IPS-15b (cell line): ENCODE results near the gene LHFPL3.
A peak's percentile ranks its signal among the peaks of the same experiment; 100 is the strongest.
"Not testable (repeated sequence)": the region's sequence is repeated elsewhere in the genome, so short reads cannot be mapped to it uniquely, and the experiment has no call there.

Experiments
- H3K27me3 ChIP-seq: one replicate; pipeline ENCODE4 v1.6.1; 2013; ENCODE audit warnings: low read length; ENCODE audit not compliant: control insufficient read depth, insufficient read depth
- H3K36me3 ChIP-seq: one replicate; pipeline ENCODE4 v1.6.1; 2013; ENCODE audit warnings: low read length; ENCODE audit not compliant: control insufficient read depth, insufficient read depth
- H3K4me1 ChIP-seq: one replicate; pipeline ENCODE4 v1.6.1; 2013; ENCODE audit warnings: mild to moderate bottlenecking, low read length; ENCODE audit not compliant: control insufficient read depth, insufficient read depth
- H3K4me3 ChIP-seq: one replicate; pipeline ENCODE4 v1.5.1; 2013; ENCODE audit warnings: low read depth, low read length
- H3K9ac ChIP-seq: one replicate; pipeline ENCODE4 v1.6.1; 2013; ENCODE audit warnings: low read depth, mild to moderate bottlenecking, low read length
- H3K9me3 ChIP-seq: one replicate; pipeline ENCODE4 v1.6.1; 2013; ENCODE audit warnings: mild to moderate bottlenecking, low read length; ENCODE audit not compliant: control insufficient read depth, insufficient read depth

LHFPL3 gene

DNA sequence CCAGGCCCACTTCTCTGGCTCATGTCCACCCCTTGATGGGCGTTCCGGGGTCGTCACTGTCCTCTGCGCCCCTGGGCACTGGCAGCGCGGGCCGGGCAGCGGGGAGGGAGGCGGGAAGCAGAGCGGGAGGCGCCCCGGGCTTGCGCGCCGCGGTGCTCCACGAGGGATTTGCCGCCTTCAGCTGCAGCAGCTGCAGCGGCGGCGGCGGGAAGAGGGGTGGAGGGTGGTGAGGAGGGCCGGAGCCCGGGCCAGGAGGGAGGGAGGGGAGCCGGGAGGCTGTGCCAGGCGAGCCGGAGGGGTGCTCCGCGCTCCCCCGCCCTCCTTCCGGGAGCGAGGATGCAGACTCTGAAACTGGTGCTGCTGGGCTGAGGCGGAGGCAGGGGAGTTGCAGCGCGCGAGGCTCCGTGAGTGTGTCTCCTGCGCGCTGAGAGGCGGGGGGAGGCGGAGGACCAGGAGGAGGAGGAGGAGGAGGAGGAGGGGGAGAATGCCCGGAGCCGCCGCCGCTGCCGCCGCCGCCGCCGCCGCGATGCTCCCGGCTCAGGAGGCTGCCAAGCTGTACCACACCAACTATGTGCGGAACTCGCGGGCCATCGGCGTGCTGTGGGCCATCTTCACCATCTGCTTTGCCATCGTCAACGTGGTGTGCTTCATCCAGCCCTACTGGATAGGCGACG lies at the start of gene LHFPL3:
Gene LHFPL3, plus strand, starts transcription at position 308 of the 674 bp plus-strand sequence.
- Histone ChIP-seq H3K4me3 (peak within 1 kb of the TSS; percentile 75), H3K9me3 (no peaks in the 10 kb centered on the region), H3K9ac (no peak within 1 kb of the TSS), H3K27me3 (peaks cover 70% of the 10 kb centered on the region), H3K4me1 (peaks cover 3% of the 10 kb centered on the region), H3K36me3 (no peaks in the 10 kb centered on the region)

GRCh38 chr7:104281685-104282084 lies 46.7 kb upstream of the LHFPL3 start:
- not testable (repeated sequence) for H3K27me3 ChIP-seq, H3K36me3 ChIP-seq, H3K4me1 ChIP-seq, H3K9me3 ChIP-seq, H3K9ac ChIP-seq, H3K4me3 ChIP-seq

- Histone ChIP-seq H3K36me3 (no peaks in the 10 kb centered on the region), H3K27me3 (no peaks in the 10 kb centered on the region), H3K9ac (no peak overlapping the region), H3K4me1 (no peaks in the 10 kb centered on the region), H3K4me3 (no peak overlapping the region), H3K9me3 (no peaks in the 10 kb centered on the region)
These were observed 41.6 kb upstream of the LHFPL3 start for GRCh38 chr7:104286839-104287238.

DNA sequence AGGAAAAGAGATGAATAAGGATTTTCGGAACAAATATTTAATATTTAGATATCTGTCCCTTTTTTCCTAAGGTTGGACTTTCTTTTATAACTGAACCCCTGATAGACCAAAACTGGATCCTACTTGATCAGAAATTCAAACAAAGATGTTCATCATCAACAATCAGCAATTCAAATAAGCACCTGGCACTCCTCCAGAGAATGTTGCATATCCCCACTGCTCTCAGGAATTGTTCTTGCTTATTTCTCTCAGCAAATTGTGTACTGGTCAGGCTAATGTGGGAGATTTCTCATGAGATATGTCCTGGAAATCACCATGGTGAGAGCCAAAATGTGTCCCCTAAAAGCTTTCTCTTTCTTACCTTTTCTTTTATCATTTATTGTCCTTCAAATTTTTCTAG lies 40.3 kb upstream of the LHFPL3 start:
- Histone ChIP-seq H3K27me3 (no peaks in the 10 kb centered on the region), H3K9ac (no peak overlapping the region), H3K4me1 (no peaks in the 10 kb centered on the region), H3K4me3 (no peak overlapping the region), H3K9me3 (no peaks in the 10 kb centered on the region), H3K36me3 (no peaks in the 10 kb centered on the region)

DNA sequence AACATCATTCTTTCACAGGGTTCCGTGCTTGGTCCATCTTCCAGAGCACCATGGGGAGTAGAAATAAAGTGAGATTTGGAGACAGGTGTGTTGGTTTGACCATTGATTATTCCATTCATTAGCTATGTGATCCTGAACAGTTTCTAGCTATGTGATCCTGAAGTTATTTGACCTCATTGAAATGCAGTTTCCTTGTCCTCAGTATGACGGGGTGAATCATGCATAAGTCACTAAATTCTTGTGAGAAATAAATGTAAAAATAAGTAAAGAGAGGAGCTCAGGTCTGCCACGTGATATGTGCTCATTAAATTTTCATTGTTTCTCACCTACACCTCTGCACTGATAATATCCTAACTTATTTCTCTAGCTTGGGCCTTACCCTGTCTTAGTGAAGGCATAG lies 34.1 kb upstream of the LHFPL3 start:
- Histone ChIP-seq H3K36me3 (no peaks in the 10 kb centered on the region), H3K27me3 (no peaks in the 10 kb centered on the region), H3K4me3 (no peak overlapping the region), H3K9me3 (no peaks in the 10 kb centered on the region), H3K9ac (no peak overlapping the region), H3K4me1 (no peaks in the 10 kb centered on the region)

DNA sequence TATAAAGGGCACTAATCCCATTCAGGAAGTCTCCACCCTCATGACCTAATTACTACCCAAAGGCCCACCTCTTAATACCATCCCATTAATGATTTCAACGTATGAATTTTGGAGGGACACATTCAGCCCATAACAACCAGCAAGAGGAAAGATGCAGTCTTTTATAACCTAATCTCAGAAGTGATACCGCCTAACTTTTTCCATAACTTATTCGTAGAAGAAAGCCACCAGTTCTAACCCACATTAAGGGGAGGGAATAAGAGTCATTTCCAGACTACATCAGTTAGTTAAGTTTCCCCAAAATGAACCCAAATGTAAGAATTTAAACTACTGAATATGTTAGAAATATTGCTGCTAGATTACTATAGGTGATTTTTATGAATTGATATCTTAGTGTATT lies 32.1 kb upstream of the LHFPL3 start:
- Histone ChIP-seq H3K9me3 (no peaks in the 10 kb centered on the region), H3K9ac (no peak overlapping the region), H3K4me1 (no peaks in the 10 kb centered on the region), H3K36me3 (no peaks in the 10 kb centered on the region), H3K4me3 (no peak overlapping the region), H3K27me3 (no peaks in the 10 kb centered on the region)

- H3K4me3 ChIP-seq = no peak overlapping the region
- no peaks in the 10 kb centered on the region for H3K9me3 ChIP-seq
- H3K36me3 ChIP-seq = no peaks in the 10 kb centered on the region
- no peaks in the 10 kb centered on the region for H3K4me1 ChIP-seq
- no peaks in the 10 kb centered on the region for H3K27me3 ChIP-seq
- no peak overlapping the region for H3K9ac ChIP-seq
These were observed 31.5 kb upstream of the LHFPL3 start for GRCh38 chr7:104296900-104297299.

- Histone ChIP-seq H3K4me1 (no peaks in the 10 kb centered on the region), H3K9ac (no peak overlapping the region), H3K36me3 (no peaks in the 10 kb centered on the region), H3K4me3 (no peak overlapping the region), H3K9me3 (no peaks in the 10 kb centered on the region), H3K27me3 (no peaks in the 10 kb centered on the region)
These were observed 29.1 kb upstream of the LHFPL3 start for GRCh38 chr7:104299323-104299722.

- no peaks in the 10 kb centered on the region for H3K4me1 ChIP-seq
- no peak overlapping the region for H3K4me3 ChIP-seq
- no peaks in the 10 kb centered on the region for H3K27me3 ChIP-seq
- no peaks in the 10 kb centered on the region for H3K9me3 ChIP-seq
- H3K36me3 ChIP-seq = no peaks in the 10 kb centered on the region
- no peak overlapping the region for H3K9ac ChIP-seq
These were observed 28.6 kb upstream of the LHFPL3 start for GRCh38 chr7:104299777-104300176.

GRCh38 chr7:104306793-104307192 lies 21.6 kb upstream of the LHFPL3 start:
- no peak overlapping the region for H3K9ac ChIP-seq
- no peaks in the 10 kb centered on the region for H3K4me1 ChIP-seq
- H3K4me3 ChIP-seq = no peak overlapping the region
- no peaks in the 10 kb centered on the region for H3K9me3 ChIP-seq
- H3K36me3 ChIP-seq = no peaks in the 10 kb centered on the region
- H3K27me3 ChIP-seq = no peaks in the 10 kb centered on the region

- no peaks in the 10 kb centered on the region for H3K36me3 ChIP-seq
- no peaks in the 10 kb centered on the region for H3K27me3 ChIP-seq
- H3K4me3 ChIP-seq = no peak overlapping the region
- no peak overlapping the region for H3K9ac ChIP-seq
- no peaks in the 10 kb centered on the region for H3K9me3 ChIP-seq
- H3K4me1 ChIP-seq = peaks cover 5% of the 10 kb centered on the region
These were observed 10.3 kb upstream of the LHFPL3 start for GRCh38 chr7:104317948-104318629.

GRCh38 chr7:104327534-104327933 lies 869 bp upstream of the LHFPL3 start:
- H3K4me1 ChIP-seq = peaks cover 3% of the 10 kb centered on the region
- H3K4me3 ChIP-seq = peak overlapping the region; percentile 75
- no peak overlapping the region for H3K9ac ChIP-seq
- H3K9me3 ChIP-seq = no peaks in the 10 kb centered on the region
- H3K36me3 ChIP-seq = no peaks in the 10 kb centered on the region
- H3K27me3 ChIP-seq = peaks cover 70% of the 10 kb centered on the region
